GM12873 (cell line): Measurements from ENCODE around the gene MRPL19.

Source experiments
- CTCF ChIP-seq: IDR thresholded peaks from 2 replicates; pipeline ENCODE4 v1.5.1; 2012; ENCODE audit warnings: low read depth, mild to moderate bottlenecking, moderate library complexity, low read length, control low read depth; ENCODE audit not compliant: insufficient read depth; ENCODE audit errors: missing control alignments

The MRPL19 gene

GRCh38 chr2:75703589-75704287 lies 57.2 kb downstream of the MRPL19 start:
- no peak for TF ChIP-seq CTCF

GRCh38 chr2:75705921-75706320 lies 59.3 kb downstream of the MRPL19 start:
- TF ChIP-seq CTCF: no peak

- no peak for TF ChIP-seq CTCF
Observed at GRCh38 chr2:75707901-75708300, 61.3 kb downstream of the MRPL19 start.

GRCh38 chr2:75709297-75709696 lies 62.7 kb downstream of the MRPL19 start:
- TF ChIP-seq CTCF: no peak

GRCh38 chr2:75710220-75710576 lies 63.6 kb downstream of the MRPL19 start:
- TF ChIP-seq CTCF: no peak

- TF ChIP-seq CTCF: peak; percentile 39
Observed at GRCh38 chr2:75710577-75711253, 64.1 kb downstream of the MRPL19 start, which contains the start of gene GCFC2. Gene GCFC2 (minus strand): TSS chr2:75710915. CDS start chr2:75710855, 60 bp downstream.

- TF ChIP-seq CTCF: no peak
Observed at GRCh38 chr2:75716406-75716805, 69.8 kb downstream of the MRPL19 start.
